HFF-Myc (cell line): ENCODE results near the gene COL8A1.

ENCODE experiments used
- DNase-seq: peaks from one replicate; pipeline ENCODE4 v3.0.0-alpha.2; 2011; ENCODE audit warnings: low read depth; ENCODE audit errors: extremely low read depth
- H3K4me3 ChIP-seq: replicated peaks from 2 replicates; pipeline ENCODE4 v1.5.1; 2011; ENCODE audit warnings: low read depth, mild to moderate bottlenecking, control low read depth, low read length
- TF ChIP-seq, protein P1 (sequence below): IDR thresholded peaks from 2 replicates; pipeline ENCODE4 v1.5.1; 2012; ENCODE audit warnings: mild to moderate bottlenecking, low read depth, low read length, control low read depth; ENCODE audit errors: missing control alignments

The COL8A1 gene

DNA sequence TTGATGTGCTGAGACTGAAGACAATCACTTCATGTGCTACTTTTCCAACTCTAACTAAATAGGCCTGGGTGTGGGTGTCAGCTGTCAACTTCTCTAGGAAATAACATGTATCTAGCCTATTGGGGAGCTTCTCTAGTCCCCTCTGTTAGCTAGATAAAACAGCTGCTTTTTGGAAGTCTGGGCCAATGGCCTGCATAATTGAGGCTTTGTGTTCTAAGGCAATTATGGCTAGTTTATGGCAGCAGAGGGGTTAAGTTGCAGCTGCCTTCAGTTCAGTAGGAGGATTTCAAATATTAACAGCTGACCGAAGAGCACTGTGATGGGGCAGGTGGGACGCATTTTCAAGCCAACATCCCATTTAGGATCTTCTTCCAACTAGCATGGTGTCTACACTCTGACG is 6.4 kb downstream of the COL8A1 start:
- DNase-seq: no peak
- TF ChIP-seq, protein P1, sequence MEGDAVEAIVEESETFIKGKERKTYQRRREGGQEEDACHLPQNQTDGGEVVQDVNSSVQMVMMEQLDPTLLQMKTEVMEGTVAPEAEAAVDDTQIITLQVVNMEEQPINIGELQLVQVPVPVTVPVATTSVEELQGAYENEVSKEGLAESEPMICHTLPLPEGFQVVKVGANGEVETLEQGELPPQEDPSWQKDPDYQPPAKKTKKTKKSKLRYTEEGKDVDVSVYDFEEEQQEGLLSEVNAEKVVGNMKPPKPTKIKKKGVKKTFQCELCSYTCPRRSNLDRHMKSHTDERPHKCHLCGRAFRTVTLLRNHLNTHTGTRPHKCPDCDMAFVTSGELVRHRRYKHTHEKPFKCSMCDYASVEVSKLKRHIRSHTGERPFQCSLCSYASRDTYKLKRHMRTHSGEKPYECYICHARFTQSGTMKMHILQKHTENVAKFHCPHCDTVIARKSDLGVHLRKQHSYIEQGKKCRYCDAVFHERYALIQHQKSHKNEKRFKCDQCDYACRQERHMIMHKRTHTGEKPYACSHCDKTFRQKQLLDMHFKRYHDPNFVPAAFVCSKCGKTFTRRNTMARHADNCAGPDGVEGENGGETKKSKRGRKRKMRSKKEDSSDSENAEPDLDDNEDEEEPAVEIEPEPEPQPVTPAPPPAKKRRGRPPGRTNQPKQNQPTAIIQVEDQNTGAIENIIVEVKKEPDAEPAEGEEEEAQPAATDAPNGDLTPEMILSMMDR: no peak
- no peak overlapping the region for H3K4me3 ChIP-seq

DNA sequence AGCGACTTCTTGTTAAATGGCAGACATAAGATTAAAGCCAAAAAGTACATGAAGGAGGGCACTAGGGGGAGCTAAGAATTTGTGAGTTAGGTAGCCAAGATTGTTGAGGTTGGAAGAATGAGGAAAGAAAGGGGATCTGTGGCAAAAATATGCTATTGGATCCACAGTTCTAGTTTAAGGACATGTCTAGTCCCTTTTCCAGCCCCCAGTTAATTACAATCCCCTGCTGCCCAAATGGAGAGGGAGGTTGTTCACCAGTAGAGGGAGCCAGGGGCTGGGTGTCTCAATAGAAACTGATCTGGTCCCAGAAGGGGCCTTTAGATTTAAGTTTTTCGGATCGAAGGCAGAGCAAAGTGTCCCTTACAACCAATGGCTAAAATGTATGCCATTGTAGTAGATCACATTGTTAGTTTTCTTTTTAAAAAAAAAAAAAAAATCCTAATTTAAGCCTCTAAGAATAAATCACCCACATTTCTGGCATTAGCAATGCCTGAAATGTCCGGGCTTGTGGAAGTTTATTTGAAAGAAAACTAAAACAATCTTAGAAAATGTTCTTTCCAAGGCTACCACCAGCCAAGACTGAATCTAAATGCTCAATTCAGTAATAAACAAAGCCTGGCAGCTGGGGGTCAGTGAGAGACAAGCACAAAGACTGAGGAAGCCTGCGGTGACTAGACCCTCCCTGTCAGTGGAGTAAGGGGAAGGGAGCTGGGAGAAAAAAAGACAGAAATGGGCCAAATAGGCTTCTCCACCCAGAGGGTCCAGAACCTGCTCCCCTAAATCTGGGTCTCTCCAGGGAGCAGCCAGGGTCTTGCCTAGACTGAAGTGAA is 7.1 kb downstream of the COL8A1 start:
- no peak overlapping the region for H3K4me3 ChIP-seq
- TF ChIP-seq, protein P1: peak; percentile 64
- DNase-seq: no peak

GRCh38 chr3:99646107-99646435 is 7.7 kb downstream of the COL8A1 start:
- DNase-seq: no peak
- TF ChIP-seq, protein P1: no peak
- H3K4me3 ChIP-seq: no peak overlapping the region

DNA sequence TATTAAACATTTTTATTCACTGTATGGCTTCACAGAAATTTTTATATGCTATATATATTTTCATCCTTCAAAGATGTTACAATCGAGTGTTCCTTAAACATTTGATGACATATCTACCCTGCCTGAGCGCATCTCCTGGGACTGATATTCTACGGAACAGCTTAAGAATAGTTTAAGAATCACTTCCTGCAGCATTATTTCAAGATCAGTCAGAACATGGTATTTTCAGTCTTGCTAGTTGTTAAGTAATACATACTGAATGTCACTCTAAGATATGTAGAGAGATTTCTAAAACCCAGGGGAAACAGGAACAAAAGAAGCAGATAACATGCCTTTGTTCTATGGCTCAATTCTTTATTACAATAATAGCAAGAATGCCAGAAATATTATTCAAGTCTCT is 8.7 kb downstream of the COL8A1 start:
- no peak overlapping the region for H3K4me3 ChIP-seq
- TF ChIP-seq, protein P1: no peak
- no peak for DNase-seq

DNA sequence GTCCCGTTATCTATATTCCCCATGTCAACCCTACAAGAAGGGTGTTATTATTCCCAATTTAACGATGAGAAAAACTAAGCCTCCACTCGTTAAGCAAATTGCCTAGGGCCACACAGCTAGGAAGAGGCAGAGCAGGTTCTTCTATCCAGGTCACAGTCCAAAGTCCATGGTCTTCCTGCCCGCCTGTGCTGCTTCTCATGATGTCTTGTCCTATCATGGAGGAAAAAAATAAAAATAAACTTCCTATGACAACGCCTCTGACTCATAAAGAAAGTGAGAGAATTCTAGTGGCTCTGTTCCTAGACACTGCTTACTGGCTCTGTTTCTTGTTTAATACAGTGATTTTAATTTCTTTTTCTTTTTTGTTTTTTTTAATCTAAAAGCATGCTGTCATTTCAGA is 9.7 kb downstream of the COL8A1 start:
- no peak for DNase-seq

GRCh38 chr3:99648516-99648915 is 10.1 kb downstream of the COL8A1 start:
- TF ChIP-seq, protein P1: no peak
- DNase-seq: no peak

More for the DNA sequence above, 9.7 kb downstream of the COL8A1 start:
- no peak overlapping the region for H3K4me3 ChIP-seq
- TF ChIP-seq, protein P1: no peak

DNA sequence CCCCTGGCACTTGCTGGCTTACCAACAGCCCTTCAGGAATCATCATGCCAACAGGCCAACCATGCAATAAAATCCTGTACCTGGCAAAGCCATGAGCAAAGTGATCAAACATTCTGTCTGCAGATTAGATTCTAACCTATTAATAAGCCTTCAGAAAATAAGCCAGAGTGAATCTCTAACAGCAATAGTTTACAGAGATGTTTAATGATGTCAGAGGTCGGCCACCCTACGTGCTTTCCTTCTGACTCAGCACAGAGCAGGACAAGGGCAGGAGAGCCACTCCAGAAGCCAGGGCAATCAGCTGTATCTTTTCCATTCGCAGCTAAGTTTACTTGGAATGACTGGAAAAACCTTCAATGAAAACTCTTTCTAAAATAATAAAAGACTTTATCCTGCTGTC is 13.1 kb downstream of the COL8A1 start:
- H3K4me3 ChIP-seq: no peak overlapping the region
- TF ChIP-seq, protein P1: no peak
- DNase-seq: no peak

More at GRCh38 chr3:99648516-99648915, 10.1 kb downstream of the COL8A1 start:
- no peak overlapping the region for H3K4me3 ChIP-seq
